K562 (cell line): ENCODE results near the gene MTMR12.

Experiments used
- ATF6 ChIP-seq: sonication (generic); formaldehyde crosslinking; IDR thresholded peaks from 2 replicates; pipeline ENCODE4 v1.4.0; 2020; ENCODE audit warnings: mild to moderate bottlenecking, missing genetic modification reagents
- E2F1 ChIP-seq: sonication (generic); formaldehyde crosslinking; IDR thresholded peaks from 2 replicates; pipeline ENCODE4 v1.8.1; 2023; ENCODE audit warnings: mild to moderate bottlenecking, missing genetic modification reagents, moderate library complexity
- EZH2 ChIP-seq: IDR thresholded peaks from 2 replicates; pipeline ENCODE4 v1.6.1; 2012; ENCODE audit warnings: low read depth, mild to moderate bottlenecking, inconsistent platforms, low read length, borderline replicate concordance
- HDAC2 ChIP-seq: fragments of 450-650 bp; IDR thresholded peaks from 2 replicates; pipeline ENCODE4 v1.6.1; 2016; ENCODE audit warnings: mild to moderate bottlenecking
- MCM3 ChIP-seq: fragments of 450-650 bp; IDR thresholded peaks from 2 replicates; pipeline ENCODE4 v1.6.1; 2016
- NFYB ChIP-seq: IDR thresholded peaks from 2 replicates; pipeline ENCODE4 v1.6.1; 2011; ENCODE audit warnings: mild to moderate bottlenecking, moderate library complexity; ENCODE audit not compliant: insufficient read length; ENCODE audit errors: extremely low read depth
- POLR2A ChIP-seq: fragments of 450-650 bp; conservative IDR thresholded peaks from 2 replicates; pipeline ENCODE4 v1.6.1; 2016
- POLR2AphosphoS5 ChIP-seq: IDR thresholded peaks from 2 replicates; pipeline ENCODE4 v1.6.1; 2011; ENCODE audit warnings: mild to moderate bottlenecking, low read depth, low read length, moderate library complexity; ENCODE audit not compliant: control insufficient read depth, insufficient read depth
- TBL1XR1 ChIP-seq, 2 experiments: IDR thresholded peaks; 2 replicates each; pipeline ENCODE4 v1.6.1; 2012; ENCODE audit warnings: improper control_type of control experiment in 2 of 2, low read length in 2 of 2, mild to moderate bottlenecking in 1 of 2
- TCF3 ChIP-seq: sonication (generic); formaldehyde crosslinking; IDR thresholded peaks from 2 replicates; pipeline ENCODE4 v1.4.0; 2020; ENCODE audit warnings: mild to moderate bottlenecking, missing genetic modification reagents
- ZNF197 ChIP-seq: fragments of 200-800 bp; sonication (Bioruptor generic); IDR thresholded peaks from 2 replicates; pipeline ENCODE4 v1.6.1; 2016; ENCODE audit warnings: low read depth, missing genetic modification characterization, missing compliant biosample characterization

- no peak for TF ChIP-seq E2F1 (CRISPR knock-in tag)
- no peak for TF ChIP-seq NFYB
- TF ChIP-seq EZH2: no peak
- TF ChIP-seq ZNF197 (CRISPR knock-in tag): no peak
- TF ChIP-seq HDAC2: no peak
- TF ChIP-seq MCM3: no peak
- no peak for TF ChIP-seq ATF6
- TF ChIP-seq POLR2A: no peak
- TF ChIP-seq TBL1XR1 (IDR thresholded peaks at IDR 0.05; ENCODE audit: low read length in 2 of 2): no peak
- no peak for TF ChIP-seq POLR2AphosphoS5
- no peak for TF ChIP-seq TCF3 (CRISPR knock-in tag)
Measured at GRCh38 chr5:32223972-32224609, 88.6 kb downstream of the MTMR12 start.
